ENCODE data around the gene PLXNC1.

DNA sequence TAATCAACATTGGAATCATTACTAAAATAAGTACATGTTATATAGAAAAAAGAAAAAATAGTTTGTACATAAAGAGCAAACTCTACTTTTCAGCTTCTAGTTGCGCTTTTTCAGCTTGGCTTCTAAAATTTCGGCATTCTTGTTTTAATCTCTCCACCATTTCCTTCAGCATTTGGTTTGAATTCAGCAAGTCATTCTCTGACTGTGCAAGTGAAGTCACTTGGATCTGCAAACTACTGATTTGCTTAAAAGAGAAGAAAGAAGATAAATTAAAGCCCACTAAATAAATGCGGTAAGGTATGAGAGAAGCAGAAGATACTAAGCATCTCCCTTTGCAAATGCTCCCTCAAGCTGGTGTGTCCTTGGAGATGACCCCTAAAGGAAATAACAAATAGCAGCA, 185.0 kb downstream of the PLXNC1 start:
- TF ChIP-seq, protein P1, sequence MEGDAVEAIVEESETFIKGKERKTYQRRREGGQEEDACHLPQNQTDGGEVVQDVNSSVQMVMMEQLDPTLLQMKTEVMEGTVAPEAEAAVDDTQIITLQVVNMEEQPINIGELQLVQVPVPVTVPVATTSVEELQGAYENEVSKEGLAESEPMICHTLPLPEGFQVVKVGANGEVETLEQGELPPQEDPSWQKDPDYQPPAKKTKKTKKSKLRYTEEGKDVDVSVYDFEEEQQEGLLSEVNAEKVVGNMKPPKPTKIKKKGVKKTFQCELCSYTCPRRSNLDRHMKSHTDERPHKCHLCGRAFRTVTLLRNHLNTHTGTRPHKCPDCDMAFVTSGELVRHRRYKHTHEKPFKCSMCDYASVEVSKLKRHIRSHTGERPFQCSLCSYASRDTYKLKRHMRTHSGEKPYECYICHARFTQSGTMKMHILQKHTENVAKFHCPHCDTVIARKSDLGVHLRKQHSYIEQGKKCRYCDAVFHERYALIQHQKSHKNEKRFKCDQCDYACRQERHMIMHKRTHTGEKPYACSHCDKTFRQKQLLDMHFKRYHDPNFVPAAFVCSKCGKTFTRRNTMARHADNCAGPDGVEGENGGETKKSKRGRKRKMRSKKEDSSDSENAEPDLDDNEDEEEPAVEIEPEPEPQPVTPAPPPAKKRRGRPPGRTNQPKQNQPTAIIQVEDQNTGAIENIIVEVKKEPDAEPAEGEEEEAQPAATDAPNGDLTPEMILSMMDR (IDR thresholded peaks at IDR 0.05): no peak
- TF ChIP-seq EZH2 (IDR thresholded peaks at IDR 0.05; ENCODE audit: borderline replicate concordance, insufficient read depth, low read depth, low read length, poor library complexity, severe bottlenecking): no peak

All from B cell (primary cell).